ENCODE measurements around the gene PRG3. TPM values are rescaled to one million over a fixed set of nuclear protein-coding genes. Genes with fewer than 3 reads are reported as not detected.
"Not testable (repeated sequence)": the region's sequence is repeated elsewhere in the genome, so short reads cannot be mapped to it uniquely, and the experiment has no call there.

The PRG3 gene
- total RNA-seq, 3 donors from 2014 or later, result not detected

GRCh38 chr11:57336856-57337255, 44.1 kb downstream of the PRG3 start:
- not testable (repeated sequence) for ATAC-seq; DNase-seq; H3K27me3 Mint-ChIP-seq (ENCODE audit: low read depth); H3K9me3 Mint-ChIP-seq
- peaks cover 25% of the 10 kb centered on the region for H3K36me3 Mint-ChIP-seq (ENCODE audit: insufficient read depth)
- H3K4me3 Mint-ChIP-seq, result peak overlapping the region; percentile 86
- H3K4me1 Mint-ChIP-seq (ENCODE audit: low read depth), result peaks cover 32% of the 10 kb centered on the region

GRCh38 chr11:57336111-57336666, 44.8 kb downstream of the PRG3 start:
- DNase-seq, result no peak
- H3K9me3 Mint-ChIP-seq, result no peaks in the 10 kb centered on the region
- peaks cover 32% of the 10 kb centered on the region for H3K4me1 Mint-ChIP-seq (ENCODE audit: low read depth)
- peak overlapping the region; percentile 86 for H3K4me3 Mint-ChIP-seq
- H3K36me3 Mint-ChIP-seq (ENCODE audit: insufficient read depth), result peaks cover 32% of the 10 kb centered on the region
- ATAC-seq, result peak; percentile 6 to 9
- peaks cover 2% of the 10 kb centered on the region for H3K27me3 Mint-ChIP-seq (ENCODE audit: low read depth)

DNA sequence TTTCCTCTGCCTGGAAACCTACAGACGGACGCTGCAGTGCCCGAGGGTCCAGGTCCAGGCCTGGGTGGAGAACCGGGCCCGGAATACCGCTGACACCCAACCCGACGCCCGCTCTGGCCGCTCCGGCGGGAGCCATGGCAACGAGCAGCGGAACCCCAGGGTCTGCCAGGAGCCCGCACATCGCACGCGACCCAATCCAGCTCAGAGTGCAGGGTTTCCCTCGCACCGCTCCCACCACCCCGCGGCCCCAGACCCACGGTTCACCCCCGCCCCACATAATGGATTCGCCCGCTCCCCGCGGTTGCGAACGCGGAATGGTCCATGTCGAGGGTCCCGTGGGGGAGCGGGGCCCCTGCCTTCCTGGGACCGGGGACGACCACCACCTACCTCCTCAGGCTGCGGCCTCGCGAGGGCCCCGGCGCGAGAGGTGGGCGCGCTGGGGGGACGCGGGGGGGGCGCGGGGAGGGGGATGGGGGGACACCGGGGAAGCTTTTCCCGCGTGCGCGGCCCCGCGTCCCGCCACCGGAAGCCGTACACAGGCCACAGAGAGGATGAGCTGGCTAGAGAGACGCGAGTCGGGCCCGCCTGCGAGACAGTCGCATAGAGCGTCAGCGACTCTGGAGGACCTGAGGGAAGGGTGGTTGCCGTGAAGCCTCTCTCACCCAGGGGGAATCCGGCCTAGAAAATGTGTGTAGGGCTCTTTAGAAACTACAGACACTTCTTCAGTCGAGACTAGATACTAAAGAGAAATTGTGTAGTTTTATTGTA, 45.4 kb downstream of the PRG3 start, which contains the start of gene SSRP1:
TSS of gene SSRP1 (minus strand) at position 550 of the 768 bp plus-strand sequence. CDS start 771 bp downstream, outside the sequence.
- DNase-seq (peak; percentile 83), ATAC-seq (peak; percentile 99)
- peaks cover 38% of the 10 kb centered on the region for H3K36me3 Mint-ChIP-seq (ENCODE audit: insufficient read depth)
- peaks cover 35% of the 10 kb centered on the region for H3K4me1 Mint-ChIP-seq (ENCODE audit: low read depth)
- peak within 1 kb of the TSS; percentile 86 for H3K4me3 Mint-ChIP-seq
- peaks cover 2% of the 10 kb centered on the region for H3K27me3 Mint-ChIP-seq (ENCODE audit: low read depth)
- no peaks in the 10 kb centered on the region for H3K9me3 Mint-ChIP-seq

- peaks cover 40% of the 10 kb centered on the region for H3K4me1 Mint-ChIP-seq (ENCODE audit: low read depth)
- peaks cover 43% of the 10 kb centered on the region for H3K36me3 Mint-ChIP-seq (ENCODE audit: insufficient read depth)
- DNase-seq (no peak), ATAC-seq (no peak)
- H3K27me3 Mint-ChIP-seq (ENCODE audit: low read depth), result no peaks in the 10 kb centered on the region
- H3K4me3 Mint-ChIP-seq, result peak overlapping the region; percentile 86
- no peaks in the 10 kb centered on the region for H3K9me3 Mint-ChIP-seq
Observed at GRCh38 chr11:57335023-57335342, 46.0 kb downstream of the PRG3 start.

DNA sequence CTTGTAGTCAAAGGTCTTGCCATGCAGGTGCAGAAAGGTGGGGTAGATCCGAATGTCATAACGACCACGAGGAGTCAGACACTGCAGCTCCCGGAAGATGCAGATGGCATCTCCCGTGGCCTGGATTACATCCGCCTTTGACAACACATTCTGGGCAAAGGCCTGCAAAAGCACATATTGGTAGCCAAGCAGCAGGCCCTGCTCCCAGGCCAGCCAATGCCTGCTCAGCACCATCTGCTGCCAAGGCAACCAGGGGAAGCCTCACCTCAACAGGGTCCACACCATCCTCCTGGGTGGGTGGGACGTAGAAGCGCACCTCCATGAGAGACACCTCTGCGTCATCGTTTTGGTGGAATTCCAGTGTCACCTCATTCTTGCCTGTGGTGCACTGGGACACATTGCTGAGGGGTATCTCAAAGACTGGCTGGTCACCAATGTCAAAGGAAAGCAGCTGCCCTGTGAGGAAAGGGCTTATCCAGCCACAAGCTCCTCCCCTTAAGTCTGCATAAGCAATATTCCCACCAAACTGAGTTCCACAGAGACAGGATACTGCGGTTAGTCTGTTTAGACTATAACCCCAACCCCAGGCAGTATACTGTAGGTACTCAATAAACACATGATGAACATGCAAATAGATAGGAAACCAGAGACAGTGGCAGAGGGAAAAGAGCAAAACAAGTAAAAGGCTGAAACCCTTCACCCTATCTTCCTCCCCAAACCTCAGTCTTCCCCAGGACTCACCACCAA, 48.1 kb downstream of the PRG3 start:
- no peaks in the 10 kb centered on the region for H3K9me3 Mint-ChIP-seq
- H3K36me3 Mint-ChIP-seq (ENCODE audit: insufficient read depth), result peaks cover 58% of the 10 kb centered on the region

GRCh38 chr11:57331720-57332119, 49.2 kb downstream of the PRG3 start:
- H3K27me3 Mint-ChIP-seq (ENCODE audit: low read depth), result no peaks in the 10 kb centered on the region
- no peak overlapping the region for H3K4me3 Mint-ChIP-seq
- no peak for ATAC-seq

More for the DNA sequence above, 48.1 kb downstream of the PRG3 start:
- Mint-ChIP-seq H3K4me3 (no peak overlapping the region), H3K27me3 (ENCODE audit: low read depth) (no peaks in the 10 kb centered on the region), H3K4me1 (ENCODE audit: low read depth) (peaks cover 46% of the 10 kb centered on the region)
- DNase-seq, result no peak
- no peak for ATAC-seq

DNA sequence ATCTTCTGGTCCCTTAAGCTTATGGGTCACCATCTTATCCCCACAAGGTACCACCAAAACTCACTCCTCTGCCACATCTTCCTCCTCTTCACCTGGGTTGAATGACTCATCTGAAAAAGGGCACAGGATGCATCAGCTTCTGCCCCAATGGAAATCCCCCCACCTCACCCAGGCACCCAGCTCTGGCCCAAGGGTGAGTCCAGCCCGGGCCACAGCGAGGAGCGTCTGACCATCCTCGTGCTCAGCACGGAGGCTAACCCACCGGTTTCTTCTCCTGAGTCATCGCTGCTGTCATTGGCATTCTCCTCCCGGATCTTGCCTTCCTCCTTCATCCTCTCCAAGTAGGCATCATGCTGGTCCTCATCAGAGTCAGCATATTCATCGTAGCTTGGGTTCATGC, 50.9 kb downstream of the PRG3 start:
- Mint-ChIP-seq H3K4me1 (ENCODE audit: low read depth) (peaks cover 55% of the 10 kb centered on the region), H3K9me3 (no peaks in the 10 kb centered on the region), H3K4me3 (peak overlapping the region; percentile 42), H3K36me3 (ENCODE audit: insufficient read depth) (peaks cover 81% of the 10 kb centered on the region), H3K27me3 (ENCODE audit: low read depth) (no peaks in the 10 kb centered on the region)
- ATAC-seq (no peak), DNase-seq (no peak)

More at GRCh38 chr11:57331720-57332119, 49.2 kb downstream of the PRG3 start:
- Mint-ChIP-seq H3K4me1 (ENCODE audit: low read depth) (peaks cover 49% of the 10 kb centered on the region), H3K36me3 (ENCODE audit: insufficient read depth) (peaks cover 69% of the 10 kb centered on the region), H3K9me3 (no peaks in the 10 kb centered on the region)
- no peak for DNase-seq

- H3K9me3 Mint-ChIP-seq, result no peaks in the 10 kb centered on the region
- H3K27me3 Mint-ChIP-seq (ENCODE audit: low read depth), result no peaks in the 10 kb centered on the region
- H3K36me3 Mint-ChIP-seq (ENCODE audit: insufficient read depth), result peaks cover 65% of the 10 kb centered on the region
- H3K4me3 Mint-ChIP-seq, result peak overlapping the region; percentile 9
- DNase-seq (no peak), ATAC-seq (no peak)
- peaks cover 48% of the 10 kb centered on the region for H3K4me1 Mint-ChIP-seq (ENCODE audit: low read depth)
Observed at GRCh38 chr11:57327721-57328120, 53.2 kb downstream of the PRG3 start.

Other genes with a start within 250 kb of the PRG3 start
- not detected for gene LRRC55, start 199.2 kb downstream of the PRG3 start, total RNA-seq
- not detected for gene APLNR, start 143.9 kb downstream of the PRG3 start, total RNA-seq
- 10 to 100 TPM; 27.2 to 34.3 (median 30.7) TPM for gene TNKS1BP1, start 56.2 kb downstream of the PRG3 start, total RNA-seq
- gene SSRP1, start 45.3 kb downstream of the PRG3 start, total RNA-seq, result 100 to 1,000 TPM; 287 to 317 (median 302) TPM
- gene P2RX3, start 42.8 kb downstream of the PRG3 start, total RNA-seq, result not detected
- gene PRG2, start 9.5 kb upstream of the PRG3 start, total RNA-seq, result 1 to 10 TPM; 1.8 to 2.7 (median 2.5) TPM
- 100 to 1,000 TPM; 508 to 551 (median 529) TPM for gene SLC43A3, start 46.0 kb upstream of the PRG3 start, total RNA-seq
- gene RTN4RL2, start 79.4 kb upstream of the PRG3 start, total RNA-seq, result under 1 TPM; 0.16 to 0.33 (median 0.27) TPM
- gene SLC43A1, start 134.6 kb upstream of the PRG3 start, total RNA-seq, result 10 to 100 TPM; 15.5 to 20.3 (median 18.3) TPM
- 100 to 1,000 TPM; 152 to 189 (median 154) TPM for gene TIMM10, start 149.6 kb upstream of the PRG3 start, total RNA-seq
- gene SMTNL1, start 156.4 kb upstream of the PRG3 start, total RNA-seq, result not detected
- 100 to 1,000 TPM; 117 to 136 (median 122) TPM for gene UBE2L6, start 186.5 kb upstream of the PRG3 start, total RNA-seq
- 1 to 10 TPM in 2 of 3 donors, under 1 TPM in 1; 0.55 to 2.1 (median 1.7) TPM for gene SERPING1, start 216.5 kb upstream of the PRG3 start, total RNA-seq

All from activated T-cell treated with anti-CD3 and anti-CD28 coated beads, Interleukin-2, amount 50 U/mL, for 4 hours (primary cell).